Effector CD4-positive, alpha-beta T cell (primary cell): ENCODE results near the gene PRKD2.
A peak's percentile ranks its signal among the peaks of the same experiment; 100 is the strongest.
"Not testable (repeated sequence)": the region's sequence is repeated elsewhere in the genome, so short reads cannot be mapped to it uniquely, and the experiment has no call there.

Source experiments
- DNase-seq: peaks from one replicate; pipeline ENCODE4 v3.0.0-alpha.2; 2020

The PRKD2 gene

DNA sequence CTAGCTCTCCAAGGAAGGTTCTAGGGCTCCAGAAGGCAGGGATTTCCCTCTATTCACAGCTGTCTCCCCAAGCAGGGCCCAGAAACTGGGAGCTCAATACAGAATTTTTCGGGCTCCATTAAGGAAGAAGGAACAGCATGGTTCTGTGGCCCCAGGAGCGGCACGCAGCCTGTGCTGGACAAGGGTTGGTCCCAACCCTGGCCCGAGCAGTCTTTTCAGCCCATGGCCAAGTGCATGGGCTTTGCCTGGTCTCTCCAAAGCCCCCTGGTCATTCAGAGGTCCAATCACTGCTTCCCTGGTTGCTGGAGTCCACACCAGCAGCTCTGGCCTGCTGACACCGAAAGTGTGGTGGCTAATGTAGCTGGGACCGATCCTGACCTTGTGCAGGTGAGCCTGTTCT is 6.6 kb upstream of the PRKD2 start:
- DNase-seq = no peak

DNA sequence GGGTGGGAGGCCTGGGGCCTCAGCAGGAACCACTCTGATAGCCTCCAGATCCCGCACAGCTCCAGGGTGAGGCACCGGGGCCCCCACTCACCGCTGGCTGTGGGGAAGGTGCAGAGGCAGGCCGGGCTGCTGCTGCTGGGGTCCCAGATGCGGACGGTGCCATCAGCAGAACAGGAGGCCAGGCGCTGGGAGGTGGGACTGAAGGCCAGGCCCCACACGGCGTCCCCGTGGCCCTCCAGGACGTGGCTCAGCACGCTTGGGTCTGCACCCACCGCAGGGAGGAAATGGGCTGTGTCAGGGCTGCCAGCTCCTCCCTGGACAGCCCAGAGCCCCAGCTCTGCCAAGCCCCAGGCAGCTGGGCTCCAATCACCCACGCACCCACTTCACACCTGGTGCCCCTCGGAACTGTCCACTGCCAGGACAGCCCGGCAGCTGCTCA is 6.1 kb upstream of the PRKD2 start:
- no peak for DNase-seq

- no peak for DNase-seq
Observed at GRCh38 chr19:46722421-46723022, 5.6 kb upstream of the PRKD2 start.

GRCh38 chr19:46722004-46722380 is 5.1 kb upstream of the PRKD2 start:
- no peak for DNase-seq

- DNase-seq = no peak
Observed at GRCh38 chr19:46721269-46722003, 4.5 kb upstream of the PRKD2 start.

GRCh38 chr19:46720503-46721239 is 3.8 kb upstream of the PRKD2 start:
- no peak for DNase-seq

DNA sequence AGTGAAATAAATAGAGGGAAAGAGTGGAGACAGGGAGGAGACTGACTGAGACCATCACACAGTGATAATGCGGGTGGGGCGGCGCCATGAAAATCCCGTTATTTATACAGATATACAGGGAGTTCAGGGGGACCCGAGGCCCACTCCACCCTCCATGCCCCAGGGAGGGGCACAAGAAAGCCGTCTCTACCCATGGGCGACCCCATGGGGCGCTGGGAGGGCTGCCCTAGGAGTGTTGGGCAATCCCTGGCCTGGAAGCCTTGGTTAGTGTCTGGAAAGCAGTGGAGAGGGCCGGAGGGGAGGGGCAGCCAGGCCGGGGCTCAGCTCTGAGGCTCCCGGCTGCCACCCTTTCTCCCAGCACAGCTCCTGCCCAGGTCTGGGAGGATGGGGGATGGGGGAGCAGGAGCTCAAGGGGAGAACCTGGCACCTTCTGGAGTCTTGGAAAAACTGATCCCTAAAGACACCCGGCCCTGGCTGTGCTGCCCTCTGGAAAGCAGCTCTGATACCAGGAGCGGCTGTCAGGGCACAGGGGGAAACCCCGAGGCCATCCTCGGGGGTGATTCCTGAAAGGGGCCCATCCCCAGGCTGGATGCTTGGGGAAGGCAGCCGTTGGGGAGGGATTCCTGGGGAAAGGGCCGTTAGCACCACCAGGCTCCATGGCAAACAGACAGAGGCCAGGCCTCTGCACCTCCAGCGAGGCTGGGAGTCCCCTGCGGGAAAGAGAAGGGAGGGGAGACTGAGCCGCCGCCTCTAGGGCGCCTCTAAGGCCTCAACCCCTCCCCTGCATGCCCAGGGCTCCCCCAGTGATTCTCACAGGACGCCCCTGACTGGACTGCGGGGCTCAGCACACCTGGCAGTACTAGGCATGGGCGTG is 3.0 kb upstream of the PRKD2 start:
- no peak for DNase-seq

DNA sequence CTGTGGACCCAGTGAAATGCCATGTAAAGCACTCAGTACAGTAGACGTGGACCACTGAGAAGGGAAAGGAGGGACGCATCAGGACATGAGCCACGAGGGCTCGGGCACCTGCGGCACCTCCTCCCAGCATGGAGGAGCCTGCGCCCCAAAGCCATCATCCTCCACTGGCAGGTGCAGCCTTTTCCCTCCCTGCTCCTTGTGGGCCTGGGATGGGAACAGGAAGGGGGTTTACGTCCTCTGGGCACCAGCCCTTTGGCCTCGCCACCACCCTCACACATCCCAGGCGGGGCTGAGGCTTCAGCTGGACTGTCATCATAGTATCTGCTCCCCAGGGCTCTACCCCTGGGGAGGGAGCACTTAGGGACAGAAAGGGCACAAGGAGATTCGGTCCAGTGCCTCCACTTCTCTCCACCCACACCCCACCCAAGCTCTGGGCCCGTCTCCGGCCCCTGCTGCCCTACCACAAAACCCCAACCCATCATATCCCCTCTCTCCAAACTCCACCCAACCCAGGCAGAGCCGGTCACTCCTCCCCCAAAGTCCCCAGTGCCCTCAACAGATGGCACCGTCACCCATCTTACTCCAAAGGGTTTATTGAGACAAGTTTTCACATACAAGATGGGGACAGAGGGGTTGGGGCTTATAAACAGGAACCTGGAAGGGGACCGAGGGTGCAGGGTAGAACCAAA is 2.2 kb upstream of the PRKD2 start:
- DNase-seq = no peak

DNA sequence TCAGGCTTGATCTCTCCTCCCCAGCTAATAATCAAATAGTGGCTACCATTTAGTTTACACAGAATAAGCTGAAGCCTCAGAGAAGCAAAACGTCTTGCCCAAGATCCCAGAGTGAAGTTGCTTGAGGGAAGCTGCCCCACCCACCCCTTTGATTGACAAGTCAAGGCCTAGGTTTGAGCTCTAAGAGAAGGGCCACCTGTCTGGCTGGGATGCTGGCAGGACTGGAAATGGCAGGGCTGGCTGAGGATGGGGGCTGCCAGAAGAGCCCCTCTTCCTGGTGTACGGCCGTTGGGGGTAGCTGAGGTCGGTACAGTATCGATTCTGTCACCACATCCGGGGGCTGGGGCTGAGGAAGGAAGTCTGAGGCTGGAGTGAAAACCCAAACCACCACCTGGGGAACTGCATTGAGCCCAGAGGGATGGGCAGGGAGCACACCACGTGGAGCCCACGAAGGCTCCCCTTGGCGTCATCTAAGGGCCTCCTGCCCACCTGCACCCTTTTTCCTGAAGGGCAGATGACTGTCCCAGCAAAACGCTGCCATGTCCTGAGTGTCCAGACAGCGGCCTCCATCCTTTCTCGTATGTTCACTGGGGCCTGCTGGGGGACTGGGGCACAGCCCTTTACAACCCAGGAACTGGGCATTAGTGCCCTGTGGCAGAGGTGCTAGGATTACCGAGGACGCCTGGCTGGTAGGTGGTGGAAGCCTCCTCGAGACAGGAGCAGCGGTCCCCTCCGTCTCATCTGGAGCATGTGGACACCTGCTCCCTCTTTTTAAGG is 1.4 kb upstream of the PRKD2 start:
- peak; percentile 48 for DNase-seq

- DNase-seq = no peak
Observed at GRCh38 chr19:46717716-46718143, 816 bp upstream of the PRKD2 start.

DNA sequence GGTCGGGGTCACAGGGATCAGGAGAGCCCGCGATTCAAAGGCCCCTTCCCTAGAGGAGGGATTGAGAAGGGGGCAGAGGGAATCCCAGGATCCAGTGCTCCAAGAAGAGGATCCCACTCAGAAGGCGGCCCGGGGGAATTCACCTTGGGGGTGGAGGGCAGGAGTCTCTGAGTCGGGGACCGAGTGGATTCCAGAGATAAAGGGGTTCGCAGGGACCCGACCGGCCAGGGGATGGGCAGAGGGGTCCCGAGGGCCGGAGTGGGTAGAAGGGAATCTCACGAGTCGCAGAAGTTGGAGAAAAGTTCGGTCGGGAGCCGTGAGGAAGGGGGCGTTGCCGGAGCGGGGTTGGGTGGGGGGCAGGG is 261 bp downstream of the PRKD2 start:
- DNase-seq = no peak

DNA sequence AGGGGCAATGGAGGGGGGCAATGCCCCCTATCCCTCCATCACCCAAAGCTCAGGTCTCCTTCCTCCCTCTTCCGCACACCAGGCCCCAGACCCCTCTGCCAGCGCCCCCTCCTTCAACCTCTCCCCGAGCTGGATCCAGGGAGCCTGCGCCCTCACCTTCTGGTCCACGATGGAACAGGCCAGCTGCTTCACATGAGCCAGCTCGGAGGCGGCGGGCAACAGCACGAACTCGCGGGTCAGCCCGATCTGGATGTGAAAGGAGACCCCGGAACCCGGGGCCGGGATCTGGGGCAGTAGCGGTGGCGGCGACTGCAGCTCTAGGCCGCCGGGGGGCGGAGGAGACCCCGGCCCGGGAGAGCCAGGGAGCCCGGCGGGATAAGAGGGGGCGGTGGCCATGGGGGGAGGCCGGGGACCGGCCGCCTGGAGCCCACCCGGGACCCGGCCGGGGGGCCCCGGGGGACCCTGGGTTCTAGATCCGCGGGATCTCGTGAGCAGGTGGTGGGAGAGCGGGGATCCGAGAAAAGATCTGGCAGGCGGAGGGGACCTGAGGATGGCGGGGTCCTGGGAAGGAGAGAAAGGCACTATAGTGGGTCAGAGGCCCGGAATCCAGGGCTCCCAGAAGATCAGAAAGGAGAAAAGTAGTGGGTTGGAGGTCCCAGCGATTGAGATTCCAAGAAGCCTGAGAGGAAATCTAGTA is 791 bp downstream of the PRKD2 start:
- DNase-seq = no peak

- no peak for DNase-seq
Observed at GRCh38 chr19:46715620-46715974, 1.3 kb downstream of the PRKD2 start.

DNA sequence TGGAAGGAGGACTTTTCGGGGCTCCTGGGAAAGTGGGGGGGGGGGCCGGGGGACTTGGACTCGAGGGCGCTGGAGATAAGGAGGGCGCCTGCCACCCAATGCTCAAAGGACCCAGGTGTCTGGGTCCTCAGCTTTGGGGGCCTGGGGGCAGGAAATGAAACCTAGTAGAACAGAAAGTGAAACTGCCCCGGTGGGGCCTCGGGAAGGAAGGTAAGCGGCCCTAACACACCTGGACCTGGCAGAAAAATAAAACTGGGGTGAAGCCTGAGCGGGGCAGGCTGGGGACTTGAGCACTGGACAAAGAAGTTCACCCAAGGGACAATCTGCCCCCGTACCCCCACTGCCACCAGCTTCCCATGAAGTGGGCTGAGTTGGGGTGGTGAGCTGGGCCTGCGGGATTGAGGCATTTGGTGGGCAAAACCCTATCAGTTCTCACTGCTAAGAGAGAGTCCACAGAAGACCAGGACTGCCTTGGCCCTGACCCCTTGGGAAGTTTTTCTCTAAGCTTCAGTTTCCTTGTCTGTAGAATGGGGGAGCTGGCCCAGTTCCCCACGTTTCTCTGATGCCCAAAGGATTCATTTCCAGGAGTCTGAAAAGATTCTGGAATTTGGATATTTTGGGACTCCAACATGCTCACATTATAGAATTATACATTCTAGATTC is 2.3 kb downstream of the PRKD2 start:
- peak; percentile 63 for DNase-seq

DNA sequence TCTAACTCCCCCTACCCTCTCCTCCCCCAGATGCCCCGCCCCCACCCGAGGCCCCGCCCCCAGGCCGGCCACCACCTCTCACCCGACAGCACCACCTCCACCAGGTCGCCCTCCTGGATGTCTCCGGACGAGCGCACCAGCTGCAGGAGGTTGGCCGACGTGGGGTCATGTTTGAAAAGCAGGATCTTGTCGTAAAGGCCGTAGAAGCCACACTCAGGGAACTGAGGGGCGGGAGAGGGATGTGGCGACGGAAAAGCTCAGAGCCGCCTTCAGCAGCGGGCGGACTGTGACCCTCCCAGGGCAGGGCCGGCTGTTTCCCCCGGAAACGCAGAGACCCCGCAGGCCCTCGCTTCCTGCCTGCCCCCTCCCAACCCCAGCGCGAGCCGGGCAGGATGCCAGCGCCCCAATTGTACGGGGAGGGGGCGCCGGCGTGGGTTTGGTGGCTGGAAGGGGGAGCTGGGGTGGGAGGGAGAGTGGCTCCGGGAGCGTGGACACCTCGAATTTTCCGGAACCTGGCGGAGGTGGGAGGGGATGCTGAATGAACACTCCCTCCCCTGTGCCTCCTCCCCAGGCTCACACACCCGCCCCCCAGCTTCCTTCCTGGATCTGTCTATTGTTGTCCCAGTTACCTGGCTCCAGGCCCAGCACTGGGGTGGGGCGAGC is 3.0 kb downstream of the PRKD2 start:
- peak; percentile 74 for DNase-seq

DNA sequence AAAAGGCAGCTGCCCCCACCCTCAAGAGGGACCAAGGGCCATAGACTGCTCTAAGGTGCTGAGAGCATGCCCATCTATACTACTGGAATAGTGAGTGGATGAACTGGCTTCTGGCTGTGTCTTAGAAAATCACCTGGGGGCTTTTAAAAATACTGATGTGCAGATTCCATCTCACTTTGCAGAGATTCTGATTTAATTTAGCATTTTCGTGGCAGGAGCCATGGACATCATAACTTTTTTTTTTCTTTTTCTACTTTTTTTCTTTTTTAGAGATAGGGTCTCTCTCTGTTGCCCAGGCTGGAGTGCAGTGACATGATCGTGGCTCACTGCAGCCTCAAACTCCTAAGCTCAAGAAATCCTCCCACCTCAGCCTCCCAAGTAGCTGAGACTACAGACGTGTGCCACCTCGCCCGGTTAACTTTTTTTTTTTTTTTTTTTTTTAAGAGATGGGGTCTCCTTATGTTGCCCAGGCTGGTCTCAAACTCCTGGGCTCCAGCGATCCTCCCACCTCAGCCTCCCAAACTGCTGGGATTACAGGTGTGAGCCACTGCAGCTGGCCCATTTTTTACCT is 4.1 kb downstream of the PRKD2 start:
- not testable (repeated sequence) for DNase-seq

- DNase-seq = no peak
Observed at GRCh38 chr19:46710687-46711086, 6.2 kb downstream of the PRKD2 start.

- peak; percentile 87 for DNase-seq
Observed at GRCh38 chr19:46704379-46705076, 12.4 kb downstream of the PRKD2 start.

GRCh38 chr19:46700704-46701103 is 16.2 kb downstream of the PRKD2 start:
- DNase-seq = no peak
